Osteocyte (in vitro differentiated cells): Measurements from ENCODE around the gene L1TD1. TPM values are rescaled to one million over a fixed set of nuclear protein-coding genes. Genes with fewer than 3 reads are reported as not detected.
"Not testable (repeated sequence)": the region's sequence is repeated elsewhere in the genome, so short reads cannot be mapped to it uniquely, and the experiment has no call there.

Experiments
- DNase-seq: peaks from one replicate; pipeline ENCODE4 v3.0.0; 2021; ENCODE audit warnings: mixed read lengths; ENCODE audit not compliant: unreplicated experiment; ENCODE audit errors: extremely low spot score
- H3K27ac Mint-ChIP-seq: one replicate; pipeline ENCODE4 v1.8.0; 2021; ENCODE audit warnings: mild to moderate bottlenecking, mixed read lengths; ENCODE audit not compliant: unreplicated experiment
- H3K27me3 Mint-ChIP-seq: one replicate; pipeline ENCODE4 v1.8.0; 2021; ENCODE audit warnings: mixed read lengths; ENCODE audit not compliant: unreplicated experiment
- H3K36me3 Mint-ChIP-seq: one replicate; pipeline ENCODE4 v1.8.0; 2021; ENCODE audit warnings: mixed read lengths; ENCODE audit not compliant: unreplicated experiment
- H3K4me1 Mint-ChIP-seq: one replicate; pipeline ENCODE4 v1.8.0; 2021; ENCODE audit warnings: mixed read lengths; ENCODE audit not compliant: unreplicated experiment
- H3K4me3 Mint-ChIP-seq: one replicate; pipeline ENCODE4 v1.8.0; 2021; ENCODE audit warnings: mild to moderate bottlenecking, moderate library complexity, mixed read lengths; ENCODE audit not compliant: unreplicated experiment
- H3K9me3 Mint-ChIP-seq: one replicate; pipeline ENCODE4 v1.8.0; 2021; ENCODE audit warnings: mixed read lengths; ENCODE audit not compliant: unreplicated experiment
- CTCF ChIP-seq: fragments of 200-600 bp; sonication (generic); IDR thresholded peaks from 2 replicates; pipeline ENCODE4 v1.5.0; 2021; ENCODE audit warnings: antibody characterized with exemption, mild to moderate bottlenecking, moderate library complexity
- long read RNA-seq: library from polyadenylated mRNA; unstranded; transcript quantifications from one replicate; pipeline ENCODE4 v2.0.0, GENCODE V29; 2021
- total RNA-seq: library from RNA; stranded (reverse); gene quantifications from 2 replicates; pipeline ENCODE4 v1.2.1, GENCODE V29; 2021

The L1TD1 gene
- total RNA-seq = not detected in 2 replicates
- long read RNA-seq = 0 reads

- no peaks in the 10 kb centered on the region for H3K9me3 Mint-ChIP-seq
- no peak for TF ChIP-seq CTCF
- no peak within 1 kb of the TSS for H3K4me3 Mint-ChIP-seq
- no peak within 1 kb of the TSS for H3K27ac Mint-ChIP-seq
- no peaks in the 10 kb centered on the region for H3K4me1 Mint-ChIP-seq
- H3K36me3 Mint-ChIP-seq = no peaks in the 10 kb centered on the region
- H3K27me3 Mint-ChIP-seq = peaks cover 31% of the 10 kb centered on the region
- DNase-seq = no peak
Observed at GRCh38 chr1:62194651-62195544, at the start of gene L1TD1. Gene L1TD1 (plus strand): TSS chr1:62194849. CDS start chr1:62206629, 11,780 bp downstream.

GRCh38 chr1:62159940-62160348 is 34.7 kb upstream of the L1TD1 start:
- Mint-ChIP-seq H3K4me1 (no peaks in the 10 kb centered on the region), H3K36me3 (peaks cover 3% of the 10 kb centered on the region), H3K9me3 (no peaks in the 10 kb centered on the region), H3K27ac (no peak overlapping the region), H3K4me3 (no peak overlapping the region), H3K27me3 (no peaks in the 10 kb centered on the region)
- TF ChIP-seq CTCF = no peak
- no peak for DNase-seq

- Mint-ChIP-seq H3K4me1 (no peaks in the 10 kb centered on the region), H3K27me3 (no peaks in the 10 kb centered on the region), H3K4me3 (no peak overlapping the region), H3K27ac (no peak overlapping the region), H3K36me3 (peaks cover 3% of the 10 kb centered on the region), H3K9me3 (no peaks in the 10 kb centered on the region)
- no peak for TF ChIP-seq CTCF
- DNase-seq = no peak
Observed at GRCh38 chr1:62161711-62162110, 32.9 kb upstream of the L1TD1 start.

GRCh38 chr1:62170380-62170779 is 24.3 kb upstream of the L1TD1 start:
- H3K4me1 Mint-ChIP-seq, DNase-seq, H3K9me3 Mint-ChIP-seq, H3K36me3 Mint-ChIP-seq, H3K4me3 Mint-ChIP-seq, H3K27ac Mint-ChIP-seq: not testable (repeated sequence)
- peaks cover 19% of the 10 kb centered on the region for H3K27me3 Mint-ChIP-seq

- Mint-ChIP-seq H3K4me3 (no peak overlapping the region), H3K36me3 (no peaks in the 10 kb centered on the region), H3K4me1 (no peaks in the 10 kb centered on the region), H3K9me3 (no peaks in the 10 kb centered on the region), H3K27ac (no peak overlapping the region), H3K27me3 (peaks cover 15% of the 10 kb centered on the region)
- TF ChIP-seq CTCF = peak; percentile 89
- DNase-seq = no peak
Observed at GRCh38 chr1:62175568-62176179, 19.0 kb upstream of the L1TD1 start.
